RKO (cell line): Measurements from ENCODE around the gene PTPN11.
"Not testable (repeated sequence)": the region's sequence is repeated elsewhere in the genome, so short reads cannot be mapped to it uniquely, and the experiment has no call there.

Source experiments
- DNase-seq: peaks from one replicate; pipeline ENCODE4 v3.0.0-alpha.2; 2016; ENCODE audit warnings: low spot score

PTPN11 gene

GRCh38 chr12:112514926-112515642 lies 96.3 kb downstream of the PTPN11 start:
- no peak for DNase-seq

GRCh38 chr12:112515868-112516267 lies 97.1 kb downstream of the PTPN11 start:
- DNase-seq, result no peak

- no peak for DNase-seq
Measured at GRCh38 chr12:112517730-112518364, 99.1 kb downstream of the PTPN11 start.

- DNase-seq, result no peak
Measured at GRCh38 chr12:112518365-112518735, 99.6 kb downstream of the PTPN11 start.

GRCh38 chr12:112519841-112520340 lies 101.1 kb downstream of the PTPN11 start:
- not testable (repeated sequence) for DNase-seq

GRCh38 chr12:112523856-112524255 lies 105.1 kb downstream of the PTPN11 start:
- no peak for DNase-seq

GRCh38 chr12:112524269-112524668 lies 105.5 kb downstream of the PTPN11 start:
- DNase-seq, result no peak

GRCh38 chr12:112524676-112525425 lies 106.1 kb downstream of the PTPN11 start:
- DNase-seq, result peak; percentile 34

- DNase-seq, result no peak
Measured at GRCh38 chr12:112525426-112525809, 106.7 kb downstream of the PTPN11 start.

- no peak for DNase-seq
Measured at GRCh38 chr12:112527082-112527481, 108.3 kb downstream of the PTPN11 start.

GRCh38 chr12:112527501-112527900 lies 108.8 kb downstream of the PTPN11 start:
- DNase-seq, result no peak

- DNase-seq, result no peak
Measured at GRCh38 chr12:112528521-112528920, 109.8 kb downstream of the PTPN11 start.

- no peak for DNase-seq
Measured at GRCh38 chr12:112530941-112531340, 112.2 kb downstream of the PTPN11 start.

GRCh38 chr12:112532106-112532505 lies 113.4 kb downstream of the PTPN11 start:
- DNase-seq, result no peak

GRCh38 chr12:112533528-112533927 lies 114.8 kb downstream of the PTPN11 start:
- no peak for DNase-seq

- no peak for DNase-seq
Measured at GRCh38 chr12:112535017-112535416, 116.3 kb downstream of the PTPN11 start.

GRCh38 chr12:112535637-112536366 lies 117.1 kb downstream of the PTPN11 start:
- no peak for DNase-seq

- DNase-seq, result no peak
Measured at GRCh38 chr12:112536367-112536730, 117.6 kb downstream of the PTPN11 start.

- DNase-seq, result peak; percentile 48
Measured at GRCh38 chr12:112537710-112538396, 119.1 kb downstream of the PTPN11 start.

- no peak for DNase-seq
Measured at GRCh38 chr12:112538740-112539139, 120.0 kb downstream of the PTPN11 start.

- peak; percentile 54 for DNase-seq
Measured at GRCh38 chr12:112539221-112539620, 120.5 kb downstream of the PTPN11 start.

GRCh38 chr12:112540021-112540420 lies 121.3 kb downstream of the PTPN11 start:
- DNase-seq, result no peak
